ENCODE results near the gene ERO1A. TPM values are rescaled to one million over a fixed set of nuclear protein-coding genes. Genes with fewer than 3 reads are reported as not detected.

ERO1A gene
- total RNA-seq, 1 experiment from 2014 or later = 151 TPM

- H3K27me3 ChIP-seq (ENCODE audit: low read length) = no peaks in the 10 kb centered on the region
- H3K4me3 ChIP-seq (ENCODE audit: low read length) = peak overlapping the region; percentile 97
- peak overlapping the region; percentile 81 for H2AFZ ChIP-seq (ENCODE audit: low read length)
- H3K9me2 ChIP-seq (replicated peaks; ENCODE audit: low read length) = no peaks in the 10 kb centered on the region
- intact Hi-C loops (cut with micrococcal nuclease) = loop anchor here (2.0 kb wide), 1 partner anchor 15 kb away; no protein-coding TSS in a partner anchor
- H3K79me2 ChIP-seq (ENCODE audit: low read length) = peaks cover 43% of the 10 kb centered on the region
- peak overlapping the region; percentile 76 for H3K27ac ChIP-seq (ENCODE audit: low read length)
- H3K4me2 ChIP-seq (ENCODE audit: low read length) = peak overlapping the region; percentile 85
- TF ChIP-seq EZH2 (IDR thresholded peaks at IDR 0.05; ENCODE audit: low read length, unreplicated experiment) (no peak), CTCF (conservative IDR thresholded peaks at IDR 0.05; ENCODE audit: low read depth, low read length) (no peak), EZH2phosphoT487 (IDR thresholded peaks at IDR 0.05; ENCODE audit: borderline replicate concordance, low read length) (no peak)
- DNase-seq = peak; percentile 56
- peaks cover 3% of the 10 kb centered on the region for H3F3A ChIP-seq (ENCODE audit: low read length, unreplicated experiment)
- POLR2A ChIA-PET (ENCODE audit: unreplicated experiment) = no interaction called here
- ATAC-seq = peak; percentile 20
- H3K9ac ChIP-seq (ENCODE audit: low read length) = peak overlapping the region; percentile 99
- peaks cover 54% of the 10 kb centered on the region for H3K4me1 ChIP-seq (ENCODE audit: insufficient read depth, low read length)
- CTCF ChIA-PET = no interaction called here
- H3K9me3 ChIP-seq (ENCODE audit: low read length) = no peaks in the 10 kb centered on the region
- peaks cover 27% of the 10 kb centered on the region for H4K20me1 ChIP-seq (ENCODE audit: low read length)
- no TSS peak for BruUV-seq (replicated peaks)
- H3K36me3 ChIP-seq (ENCODE audit: low read depth, low read length) = peaks cover 28% of the 10 kb centered on the region
Observed at GRCh38 chr14:52706286-52706685, 10.9 kb upstream of the ERO1A start.

DNA sequence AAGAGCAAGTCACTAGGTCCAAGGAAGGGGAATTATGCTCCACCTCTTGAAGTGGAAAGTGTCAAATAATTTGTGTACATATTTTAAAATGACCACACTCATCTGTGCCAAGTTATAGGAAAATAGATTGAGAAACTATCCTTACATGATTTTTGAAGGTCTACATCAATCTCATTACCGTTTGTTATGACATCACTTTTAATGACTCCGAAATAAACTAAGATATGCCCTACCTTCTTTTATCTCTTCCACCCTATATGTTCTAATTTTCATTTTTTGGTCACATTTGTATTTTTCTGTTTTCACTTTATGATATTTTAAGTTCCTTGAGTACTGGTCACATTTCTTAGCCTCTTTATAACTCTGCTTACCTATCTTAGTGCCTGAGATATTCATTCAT lies 8.3 kb upstream of the ERO1A start:
- no peak overlapping the region for H2AFZ ChIP-seq (ENCODE audit: low read length)
- H3K9me3 ChIP-seq (ENCODE audit: low read length) = no peaks in the 10 kb centered on the region
- no peak overlapping the region for H3K4me3 ChIP-seq (ENCODE audit: low read length)
- ATAC-seq (no peak), DNase-seq (no peak)
- peaks cover 4% of the 10 kb centered on the region for H3K36me3 ChIP-seq (ENCODE audit: low read depth, low read length)
- peak overlapping the region; percentile 4; the same call in 1 of the 2 replicates for H3K9ac ChIP-seq (ENCODE audit: low read length)
- H3K4me2 ChIP-seq (ENCODE audit: low read length) = 0 out of 2 replicates have a peak overlapping the region, but pooled peaks have one; percentile 22
- intact Hi-C loops (cut with micrococcal nuclease) = no loop called here
- no TSS peak for BruUV-seq (replicated peaks)
- peaks cover 53% of the 10 kb centered on the region for H3K4me1 ChIP-seq (ENCODE audit: insufficient read depth, low read length)
- H4K20me1 ChIP-seq (ENCODE audit: low read length) = peaks cover 13% of the 10 kb centered on the region
- ChIA-PET POLR2A (ENCODE audit: unreplicated experiment) (no interaction called here), CTCF (no interaction called here)
- H3F3A ChIP-seq (ENCODE audit: low read length, unreplicated experiment) = peaks cover 7% of the 10 kb centered on the region
- no peaks in the 10 kb centered on the region for H3K27me3 ChIP-seq (ENCODE audit: low read length)
- TF ChIP-seq CTCF (conservative IDR thresholded peaks at IDR 0.05; ENCODE audit: low read depth, low read length) = no peak
- H3K79me2 ChIP-seq (ENCODE audit: low read length) = peaks cover 17% of the 10 kb centered on the region
- H3K27ac ChIP-seq (ENCODE audit: low read length) = peak overlapping the region; percentile 74
- H3K9me2 ChIP-seq (replicated peaks; ENCODE audit: low read length) = no peaks in the 10 kb centered on the region

GRCh38 chr14:52703225-52703624 lies 7.9 kb upstream of the ERO1A start:
- Histone ChIP-seq H3F3A (ENCODE audit: low read length, unreplicated experiment) (peaks cover 7% of the 10 kb centered on the region), H2AFZ (ENCODE audit: low read length) (no peak overlapping the region), H3K4me1 (ENCODE audit: insufficient read depth, low read length) (peaks cover 49% of the 10 kb centered on the region), H3K27ac (ENCODE audit: low read length) (peak overlapping the region; percentile 74), H3K27me3 (ENCODE audit: low read length) (no peaks in the 10 kb centered on the region), H3K9me3 (ENCODE audit: low read length) (no peaks in the 10 kb centered on the region), H3K9me2 (replicated peaks; ENCODE audit: low read length) (no peaks in the 10 kb centered on the region), H3K4me3 (ENCODE audit: low read length) (no peak overlapping the region), H3K9ac (ENCODE audit: low read length) (peak overlapping the region; percentile 4; the same call in 1 of the 2 replicates), H3K4me2 (ENCODE audit: low read length) (peak overlapping the region; percentile 22; the same call in 1 of the 2 replicates), H4K20me1 (ENCODE audit: low read length) (peaks cover 9% of the 10 kb centered on the region), H3K79me2 (ENCODE audit: low read length) (peaks cover 13% of the 10 kb centered on the region), H3K36me3 (ENCODE audit: low read depth, low read length) (no peaks in the 10 kb centered on the region)
- peak; percentile 97 for DNase-seq
- intact Hi-C loops (cut with micrococcal nuclease) = no loop called here
- POLR2A ChIA-PET (ENCODE audit: unreplicated experiment) = no interaction called here
- TF ChIP-seq EZH2phosphoT487 (IDR thresholded peaks at IDR 0.05; ENCODE audit: borderline replicate concordance, low read length) (no peak), EZH2 (IDR thresholded peaks at IDR 0.05; ENCODE audit: low read length, unreplicated experiment) (no peak), CTCF (conservative IDR thresholded peaks at IDR 0.05; ENCODE audit: low read depth, low read length) (no peak)
- BruUV-seq (replicated peaks) = no TSS peak
- peak; percentile 34 for ATAC-seq
- CTCF ChIA-PET = no interaction called here

Data from PC-3 (cell line).